KG1 (cell line): ENCODE results near the gene SYPL2.

ENCODE experiments used
- DNase-seq: peaks from one replicate; lab custom pipeline; 2025; lab: John Stamatoyannopoulos, UW

The SYPL2 gene

DNA sequence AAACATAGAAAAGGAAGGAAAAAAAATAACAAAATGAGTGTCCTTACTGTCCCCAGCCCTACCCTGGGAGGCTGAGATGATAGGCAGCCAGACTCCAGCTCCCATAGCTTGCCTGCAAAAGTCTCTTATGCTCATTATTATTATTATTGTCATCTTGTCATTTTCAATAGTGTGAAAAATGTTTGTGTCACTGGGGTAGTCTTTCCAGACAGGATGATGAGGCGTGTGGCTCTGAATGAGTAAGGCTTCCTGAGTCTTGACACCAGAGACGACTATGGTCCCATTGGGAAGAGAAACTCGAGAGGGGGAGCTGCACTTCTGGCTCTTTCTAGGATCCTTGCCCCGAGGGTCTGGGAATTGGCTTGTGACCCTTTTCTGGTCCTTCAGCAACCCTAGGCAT, 26.4 kb downstream of the SYPL2 start:
- DNase-seq = no peak

DNA sequence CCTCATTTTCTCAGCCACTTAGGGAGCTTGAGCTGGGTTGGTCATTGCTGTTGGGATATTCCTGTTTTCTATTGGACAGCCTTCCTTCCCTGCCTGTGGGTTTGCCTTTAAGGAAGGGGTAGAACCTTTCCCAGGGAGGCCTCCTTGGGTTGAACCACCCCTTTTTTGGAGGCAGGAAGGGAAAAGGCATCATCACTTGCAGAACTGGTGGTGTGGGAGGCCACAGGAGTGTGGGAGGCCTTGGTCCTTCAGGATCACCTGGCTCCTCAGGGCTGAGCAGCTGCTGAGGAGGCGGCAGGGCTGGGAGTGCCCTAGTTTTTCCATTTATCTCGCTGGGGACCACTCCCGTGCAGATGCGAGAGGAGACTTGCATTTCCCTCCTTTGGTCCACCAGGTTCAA, 26.9 kb downstream of the SYPL2 start:
- DNase-seq = no peak

DNA sequence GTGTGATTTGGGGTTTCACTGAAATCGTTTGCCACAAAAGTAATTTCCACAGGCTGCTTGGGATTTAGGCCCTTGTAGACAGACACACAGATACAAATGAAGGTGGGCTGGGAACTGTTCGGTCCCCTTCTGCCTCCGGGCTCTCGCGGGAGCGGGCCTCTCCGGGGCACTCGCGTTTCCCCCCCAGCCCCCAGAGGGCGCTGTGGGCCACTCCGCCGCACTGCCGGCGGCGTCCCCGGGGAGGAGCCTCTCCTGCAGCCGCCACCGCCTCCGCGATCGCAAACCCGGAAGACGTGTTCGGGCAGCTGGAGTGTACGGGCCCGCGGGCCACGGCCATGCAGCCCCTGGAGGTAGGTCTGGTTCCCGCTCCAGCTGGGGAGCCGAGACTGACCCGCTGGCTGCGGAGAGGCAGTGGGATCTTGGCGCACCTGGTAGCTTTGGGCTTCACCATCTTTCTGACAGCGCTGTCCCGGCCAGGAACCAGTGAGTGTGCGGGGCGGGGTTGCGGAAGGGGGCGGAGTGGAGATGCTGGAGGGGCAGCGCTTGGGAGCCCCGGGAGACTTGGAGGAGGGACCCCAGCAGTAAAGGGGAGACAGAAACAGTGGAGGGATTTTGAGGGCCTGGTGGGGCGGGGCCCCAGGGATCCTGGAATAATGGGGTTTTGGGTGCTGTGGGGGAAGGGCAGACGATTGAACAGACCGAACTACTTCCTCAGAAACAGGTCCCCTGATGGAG, 27.6 kb downstream of the SYPL2 start, which contains the start of gene CYB561D1:
TSS of gene CYB561D1 (plus strand) at position 290 of the 735 bp plus-strand sequence. CDS start at position 336, 46 bp downstream.
- DNase-seq = peak; percentile 76

DNA sequence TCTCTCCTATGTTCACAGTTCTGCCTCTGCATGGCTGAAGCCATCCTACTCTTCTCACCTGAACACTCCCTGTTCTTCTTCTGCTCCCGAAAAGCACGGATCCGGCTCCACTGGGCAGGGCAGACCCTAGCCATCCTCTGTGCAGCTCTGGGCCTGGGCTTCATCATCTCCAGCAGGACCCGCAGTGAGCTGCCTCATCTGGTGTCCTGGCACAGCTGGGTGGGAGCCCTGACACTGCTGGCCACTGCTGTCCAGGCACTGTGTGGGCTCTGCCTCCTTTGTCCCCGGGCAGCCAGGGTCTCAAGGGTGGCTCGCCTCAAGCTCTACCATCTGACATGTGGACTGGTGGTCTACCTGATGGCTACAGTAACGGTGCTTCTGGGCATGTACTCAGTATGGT, 29.4 kb downstream of the SYPL2 start:
- no peak for DNase-seq

DNA sequence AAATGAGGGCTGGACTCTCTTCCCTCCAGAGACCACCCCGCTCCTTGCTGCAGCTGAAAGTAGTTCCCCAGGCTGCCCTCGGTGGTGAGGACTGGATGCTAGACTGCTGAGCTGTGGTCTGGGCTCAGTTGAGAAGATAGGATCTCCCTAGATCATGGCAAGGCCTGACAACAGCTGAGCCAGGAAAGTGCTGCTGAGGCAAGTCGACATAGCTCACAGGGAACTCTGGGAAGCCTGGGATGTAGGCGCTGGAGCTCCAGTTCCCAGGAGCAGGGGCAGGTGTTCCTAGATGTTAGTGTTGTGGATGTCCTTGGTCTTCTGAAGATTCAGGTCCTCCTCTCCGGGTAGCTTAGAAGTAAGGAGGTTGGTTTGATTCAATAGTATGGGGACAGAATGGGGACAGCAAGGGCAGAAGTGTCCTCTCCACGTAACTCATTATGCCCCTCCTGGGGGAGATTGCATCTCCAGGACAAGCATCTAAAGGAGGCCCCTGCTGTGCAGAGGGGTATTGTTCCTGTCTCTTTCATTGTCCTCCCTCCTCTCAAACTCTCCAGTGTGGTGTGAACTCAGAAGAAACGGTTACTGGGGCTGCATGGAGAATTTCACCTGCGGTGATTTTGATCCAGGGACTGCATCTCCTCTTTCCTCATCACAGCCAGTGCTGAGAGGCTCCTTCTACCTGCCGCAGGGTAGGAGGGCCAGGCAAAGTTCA, 31.3 kb downstream of the SYPL2 start:
- DNase-seq = no peak

DNA sequence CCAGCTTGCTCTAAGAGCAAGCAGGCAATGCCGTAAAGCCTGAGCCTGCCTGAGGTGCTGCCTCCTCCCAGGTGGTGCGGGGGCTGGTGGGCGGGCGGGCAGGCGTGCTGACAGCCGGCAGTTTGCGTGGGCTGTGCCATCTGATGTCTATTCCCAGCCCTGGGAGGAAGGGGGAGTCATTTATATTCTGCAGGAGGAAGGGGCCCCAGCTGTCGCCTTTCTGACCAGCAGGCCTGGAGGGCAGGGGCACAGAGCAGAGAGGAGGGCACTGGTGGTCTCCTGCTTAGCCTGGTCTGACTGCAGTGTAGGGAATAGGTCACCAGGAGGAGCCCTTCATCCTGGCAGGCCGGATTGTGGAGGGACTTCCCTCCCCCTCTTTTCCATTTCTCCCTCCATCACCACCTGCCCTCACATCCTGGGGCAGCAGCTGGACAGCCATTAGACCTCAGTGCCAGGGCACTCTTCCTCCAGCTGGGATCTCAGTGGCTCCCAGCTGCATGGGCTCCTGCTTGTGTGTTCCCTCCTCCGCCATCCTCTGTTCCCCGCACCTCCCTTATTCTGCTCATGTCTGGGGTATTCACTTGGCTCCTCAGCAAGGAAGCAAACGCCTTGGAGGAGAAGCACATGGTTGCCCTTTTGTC, 31.9 kb downstream of the SYPL2 start:
- DNase-seq = no peak

DNA sequence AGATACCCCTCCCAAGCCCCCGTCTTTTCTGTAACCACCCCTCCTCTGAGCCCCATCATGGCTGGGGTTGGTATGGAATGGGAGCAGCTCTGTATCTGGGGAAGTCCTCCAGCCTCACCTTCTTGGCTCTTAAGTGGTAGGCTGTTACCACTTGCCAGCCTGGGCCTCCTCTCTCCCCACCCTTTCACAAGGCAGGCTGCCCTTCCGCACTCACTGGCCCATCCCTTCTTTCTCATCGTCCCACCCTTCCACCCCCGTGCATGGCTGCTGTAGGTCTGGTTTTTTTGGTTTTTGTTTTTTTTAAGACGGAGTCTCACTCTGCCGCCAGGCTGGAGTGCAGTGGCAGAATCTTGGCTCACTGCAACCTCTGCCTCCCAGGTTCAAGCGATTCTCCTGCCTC, 32.7 kb downstream of the SYPL2 start:
- no peak for DNase-seq

DNA sequence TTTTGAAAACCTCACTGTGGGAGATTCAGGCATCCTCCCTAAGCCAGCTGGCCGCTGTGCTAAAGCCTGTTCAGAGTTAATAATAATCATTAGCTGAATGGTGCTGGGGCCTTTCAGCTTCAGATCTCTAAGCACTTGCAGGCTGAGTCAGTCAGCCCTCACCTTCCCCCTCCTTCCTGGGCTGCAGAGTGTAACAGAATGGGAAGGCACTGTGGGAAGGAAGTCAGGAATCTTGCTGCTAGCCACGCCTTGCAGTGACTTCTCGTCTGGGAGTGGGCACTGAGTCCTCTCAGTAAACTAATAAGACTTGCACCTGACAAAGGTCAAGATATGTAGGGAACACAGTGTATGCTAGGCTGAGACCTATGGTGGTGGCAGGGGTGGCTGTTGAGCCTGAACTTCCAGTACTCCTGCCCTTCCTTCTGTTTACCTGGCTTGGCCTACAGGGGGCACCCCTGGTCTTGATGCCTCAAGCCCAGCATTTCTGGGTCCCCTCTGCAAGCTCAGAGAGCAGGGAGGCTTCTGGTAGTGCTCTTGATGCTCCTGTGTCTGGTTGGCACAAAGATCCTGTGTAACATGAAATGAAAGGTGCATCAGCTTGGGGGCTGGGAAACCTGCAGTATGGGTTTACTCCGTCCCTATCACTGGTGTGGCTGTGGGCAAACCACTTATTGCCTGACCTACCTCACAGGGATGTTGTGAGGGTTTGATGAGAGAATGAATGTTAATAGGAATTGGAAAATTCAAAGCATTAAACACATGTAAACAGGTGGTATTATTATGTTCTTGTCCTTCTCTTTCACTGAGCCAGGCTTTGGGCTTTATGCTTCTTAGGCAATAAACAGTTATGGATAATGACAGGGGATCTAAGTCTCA, 33.6 kb downstream of the SYPL2 start:
- peak; percentile 19 for DNase-seq

DNA sequence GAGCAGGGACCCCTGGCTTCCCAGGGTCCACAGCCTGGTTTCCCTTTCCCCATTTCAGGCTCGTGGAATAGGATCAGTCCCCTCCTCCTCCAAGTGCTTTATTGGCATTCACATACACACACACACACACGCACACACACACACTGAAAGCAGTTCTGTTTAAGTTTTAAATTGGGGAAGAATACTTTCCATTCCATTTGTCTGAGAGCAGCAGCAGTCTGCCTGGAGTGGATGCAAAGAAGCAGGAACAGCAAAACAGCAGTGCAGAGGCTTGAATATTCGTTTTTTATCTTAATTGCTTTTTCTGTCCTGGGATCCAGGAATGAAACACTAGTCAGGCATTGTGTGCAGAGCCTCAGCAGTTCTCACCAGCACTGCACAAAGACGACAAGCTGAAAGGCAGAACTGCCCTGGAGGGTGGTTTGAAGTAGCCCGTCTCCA, 34.6 kb downstream of the SYPL2 start:
- DNase-seq = no peak

DNA sequence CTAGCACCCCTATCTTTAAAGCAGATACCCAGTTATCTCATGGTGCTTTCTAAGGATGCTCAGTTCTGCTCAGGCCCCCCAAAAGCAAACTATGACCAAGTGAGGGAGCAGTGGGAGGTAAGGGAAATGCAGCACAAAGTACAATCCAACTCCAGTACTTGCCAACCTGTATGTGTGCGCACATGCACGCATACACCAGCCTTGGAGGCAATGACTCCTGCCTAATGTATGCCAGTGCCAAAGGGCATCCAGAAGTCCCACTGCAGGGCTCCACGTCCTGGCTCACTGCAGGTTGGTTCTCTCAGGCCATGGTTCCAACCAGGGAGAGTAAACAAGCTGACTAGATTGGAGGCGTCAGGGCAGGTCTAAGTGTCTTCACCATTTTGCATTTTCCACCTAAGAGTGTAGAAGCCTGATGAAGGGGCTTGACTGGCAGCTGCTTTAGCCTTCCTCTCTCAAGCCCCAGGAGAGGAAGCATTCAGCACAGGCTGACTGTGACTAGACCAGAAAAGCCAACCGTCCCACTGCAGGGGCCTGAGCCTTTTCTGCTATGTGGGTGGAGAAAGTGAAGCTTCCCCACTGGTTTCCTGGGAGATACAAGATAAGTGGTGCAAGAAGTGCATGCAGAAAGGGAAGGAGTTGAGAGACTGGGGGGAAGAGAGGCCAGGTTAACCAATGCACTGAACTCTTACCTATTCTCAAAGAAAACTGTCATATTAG, 35.5 kb downstream of the SYPL2 start:
- DNase-seq = peak; percentile 19

DNA sequence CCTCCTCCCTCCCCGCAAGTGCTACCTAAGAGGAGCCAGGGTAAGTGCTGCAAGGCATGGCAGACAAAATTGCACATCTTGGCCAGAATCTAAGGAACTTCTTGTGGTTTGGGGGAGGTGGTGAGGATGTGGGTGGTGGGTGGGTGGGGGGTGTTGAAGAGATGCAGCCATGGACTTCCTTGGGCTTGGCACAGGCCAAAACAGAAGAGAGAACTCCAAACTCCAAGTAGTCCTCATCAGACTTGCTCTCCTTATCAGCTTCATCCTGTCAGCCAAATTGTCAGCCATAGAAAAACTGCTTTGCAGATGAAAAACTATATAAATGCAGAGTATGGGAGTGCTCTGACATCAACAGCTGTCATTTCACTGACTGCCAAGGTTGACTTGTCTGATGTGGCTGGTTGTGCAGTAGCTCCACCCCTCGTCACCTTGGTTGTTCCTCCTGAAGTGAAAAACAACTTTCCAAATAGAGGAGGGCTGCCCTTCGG, 36.1 kb downstream of the SYPL2 start:
- DNase-seq = no peak

DNA sequence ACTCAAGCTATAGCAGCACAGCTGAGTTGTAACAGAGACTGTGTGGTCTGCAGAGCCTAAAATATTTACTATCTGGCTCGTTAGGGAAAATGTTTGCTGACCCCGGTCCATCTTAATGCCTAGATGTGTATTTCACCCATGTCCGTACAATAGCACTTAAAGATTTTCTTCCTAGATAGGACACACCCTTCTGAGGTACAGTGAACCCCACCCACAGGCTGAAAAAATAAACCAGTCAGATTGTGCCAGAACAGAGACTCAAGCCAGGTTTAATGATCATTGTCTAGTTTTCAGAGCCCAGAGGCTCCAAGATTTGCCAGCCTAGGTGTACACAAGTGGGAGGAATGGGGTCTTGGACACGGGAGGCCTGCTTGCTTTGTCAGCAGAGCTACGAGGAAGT, 37.6 kb downstream of the SYPL2 start:
- DNase-seq = no peak

DNA sequence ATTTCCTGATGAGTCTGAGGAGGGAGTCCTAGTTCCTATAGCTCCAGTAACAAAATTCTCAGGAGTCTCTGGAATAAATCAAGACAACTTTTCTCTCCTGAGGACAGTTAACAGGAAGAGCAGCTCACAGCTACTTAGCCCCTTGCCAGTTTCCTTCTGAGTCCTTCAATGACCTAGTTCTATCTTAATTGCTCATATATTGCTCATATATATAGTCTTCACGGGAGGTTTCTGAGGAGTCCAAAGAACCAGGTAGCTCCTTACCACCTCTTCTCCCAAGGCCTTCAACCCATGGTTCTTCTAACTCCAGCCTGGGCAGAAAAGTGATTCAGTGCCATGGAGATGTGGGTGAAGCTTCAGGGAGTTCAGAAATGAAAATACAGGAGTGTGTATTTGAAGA, 38.6 kb downstream of the SYPL2 start:
- DNase-seq = no peak

DNA sequence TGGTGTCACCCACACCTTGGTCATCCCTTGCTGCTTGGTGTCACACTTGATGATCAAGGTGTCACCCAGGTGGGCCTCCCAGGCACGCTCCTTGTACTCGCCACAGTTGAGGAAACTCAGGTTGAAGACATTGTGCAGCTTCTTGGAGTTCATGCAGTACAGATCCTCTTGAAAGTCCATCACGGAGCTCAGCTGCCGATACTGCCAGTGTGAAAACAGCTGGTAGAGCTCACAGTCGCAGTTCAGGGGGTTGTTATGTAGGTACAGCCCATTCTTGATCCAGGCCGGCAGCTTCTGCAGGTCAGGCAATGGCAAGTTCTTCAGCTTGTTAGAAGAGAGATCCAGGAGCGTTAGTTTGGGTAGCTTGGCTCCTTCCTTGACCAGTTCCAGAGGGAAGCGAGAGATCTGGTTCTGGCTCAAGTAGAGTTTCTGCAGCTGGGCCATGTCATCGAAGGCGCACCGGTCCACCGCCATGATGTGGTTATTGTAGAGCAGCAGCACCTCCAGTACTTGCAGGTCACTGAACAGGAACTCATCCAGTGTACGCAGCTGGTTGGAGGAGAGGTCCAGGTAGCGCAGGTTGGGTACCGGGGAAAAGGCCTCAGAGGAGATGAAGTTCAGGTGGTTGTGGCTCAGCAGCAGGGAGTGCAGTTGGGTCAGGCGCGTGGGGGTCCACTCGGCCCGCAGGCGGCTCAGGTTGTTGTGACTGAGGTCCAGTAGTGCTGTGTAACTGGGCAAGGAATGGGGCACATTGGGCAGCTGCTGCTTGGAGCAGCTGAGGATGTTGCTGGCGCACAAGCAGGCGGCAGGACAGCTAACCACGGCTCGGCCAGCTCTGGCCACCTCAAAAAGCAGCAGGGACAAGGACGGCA, 41.9 kb downstream of the SYPL2 start:
- no peak for DNase-seq

DNA sequence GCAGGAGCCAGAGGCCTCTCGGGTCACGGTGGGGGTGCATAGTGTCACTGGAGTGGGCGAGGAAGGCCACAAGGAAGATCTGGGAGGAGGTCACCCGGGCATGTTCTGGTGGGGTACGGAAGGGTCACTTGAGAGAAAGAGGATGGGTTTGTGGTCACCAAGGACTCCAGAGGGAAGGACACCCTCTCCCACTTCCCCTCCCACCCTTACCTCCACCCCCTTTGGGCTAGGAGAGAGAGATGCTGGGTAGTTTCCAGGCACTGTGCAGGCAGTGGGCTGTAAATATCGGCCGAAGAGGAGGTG, 42.5 kb downstream of the SYPL2 start:
- DNase-seq = no peak

DNA sequence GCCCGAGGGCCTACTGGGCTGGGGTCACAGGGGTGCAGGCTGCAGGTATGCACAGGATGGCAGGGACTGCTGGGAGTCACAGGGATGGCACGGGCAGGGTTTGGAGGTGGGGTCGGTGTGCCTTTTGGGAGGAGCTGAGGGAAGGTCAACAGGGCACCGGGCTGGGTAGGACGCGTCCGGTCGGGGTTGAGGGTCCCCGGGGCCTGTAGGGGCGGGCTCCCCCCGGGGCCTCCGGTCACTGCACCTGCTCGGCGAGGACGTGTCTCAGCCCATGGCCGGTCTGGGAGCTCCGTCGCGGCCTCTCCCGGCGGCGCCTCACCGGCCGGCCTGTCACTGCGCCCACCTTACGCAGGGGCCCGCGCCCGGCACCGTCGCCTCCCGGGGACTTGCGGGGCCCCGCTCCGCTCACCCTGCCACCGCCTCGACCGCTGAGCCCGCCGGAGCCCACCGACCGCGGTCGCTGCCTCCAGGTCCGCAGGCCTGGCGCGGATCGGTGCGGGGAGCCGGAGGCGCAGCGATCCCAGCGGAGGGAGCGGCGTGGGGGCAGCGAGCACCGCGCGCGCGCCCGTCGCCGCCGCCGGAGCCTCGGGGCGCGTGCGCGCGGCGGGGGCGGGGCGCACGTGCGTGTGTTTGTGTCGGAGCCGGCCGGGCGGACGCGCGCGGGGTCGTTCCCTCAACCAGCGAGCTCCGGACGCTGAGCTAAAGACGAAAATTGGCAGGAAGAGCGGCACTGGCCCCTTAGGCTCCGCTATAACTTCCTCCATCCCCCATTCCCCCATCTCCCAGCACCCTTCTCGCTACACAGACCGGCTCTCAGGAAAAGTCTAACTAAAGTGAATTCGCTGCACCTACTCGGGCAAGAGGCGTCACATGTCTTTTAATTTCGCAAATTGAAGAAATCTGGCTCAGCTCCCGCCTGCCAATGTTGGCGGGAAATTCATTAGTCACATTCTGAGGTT, 43.1 kb downstream of the SYPL2 start, which contains the start of gene AMIGO1:
TSS of gene AMIGO1 (minus strand) at position 552 of the 959 bp plus-strand sequence. CDS start 815 bp downstream, outside the sequence.
- peak; percentile 28 for DNase-seq

DNA sequence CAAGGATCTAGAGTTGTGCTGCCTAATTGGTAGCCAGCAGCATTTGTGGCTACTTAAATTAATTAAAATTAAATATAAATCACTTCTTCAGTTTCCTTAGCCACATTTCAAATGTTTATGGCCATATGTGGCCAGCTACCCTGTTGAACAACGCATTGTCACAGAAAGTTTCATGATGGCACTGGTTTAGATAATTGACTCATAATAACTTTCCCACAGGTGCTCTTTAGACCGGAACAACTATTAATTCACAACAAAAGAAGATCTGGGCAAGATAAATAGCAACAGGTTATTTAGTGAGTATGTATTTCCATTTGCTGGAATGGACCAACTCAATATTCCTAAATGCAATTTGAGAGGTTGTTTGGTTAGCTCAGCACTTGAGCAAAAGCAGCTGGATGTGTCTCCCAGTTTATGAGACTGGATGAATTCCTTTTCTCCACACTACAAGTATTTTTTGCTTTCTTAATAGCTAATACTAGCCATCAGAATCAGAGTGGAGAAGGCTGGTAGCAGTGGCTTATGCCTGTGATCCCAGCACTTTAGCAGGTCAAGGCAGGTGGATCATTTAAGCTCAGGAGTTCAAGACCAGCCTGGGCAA, 46.9 kb downstream of the SYPL2 start:
- no peak for DNase-seq

DNA sequence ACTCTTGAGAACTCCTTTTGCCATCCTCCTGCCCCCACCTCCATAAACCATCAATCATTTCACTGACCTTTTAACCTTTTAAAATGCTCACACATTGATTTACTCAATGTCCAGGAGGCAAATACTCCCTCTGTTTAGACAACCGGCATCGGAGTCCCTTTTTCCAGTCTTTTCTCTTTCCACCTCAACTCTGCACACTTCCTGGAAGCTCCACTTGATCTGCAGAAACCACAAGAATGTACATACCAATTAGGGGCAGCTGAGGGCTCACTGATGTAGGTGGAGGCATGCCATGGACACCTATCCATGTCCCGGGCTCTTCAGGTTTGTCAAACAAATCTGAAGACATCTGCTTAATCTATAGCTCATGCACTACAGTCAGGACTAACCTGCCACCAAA, 48.5 kb downstream of the SYPL2 start:
- DNase-seq = no peak

DNA sequence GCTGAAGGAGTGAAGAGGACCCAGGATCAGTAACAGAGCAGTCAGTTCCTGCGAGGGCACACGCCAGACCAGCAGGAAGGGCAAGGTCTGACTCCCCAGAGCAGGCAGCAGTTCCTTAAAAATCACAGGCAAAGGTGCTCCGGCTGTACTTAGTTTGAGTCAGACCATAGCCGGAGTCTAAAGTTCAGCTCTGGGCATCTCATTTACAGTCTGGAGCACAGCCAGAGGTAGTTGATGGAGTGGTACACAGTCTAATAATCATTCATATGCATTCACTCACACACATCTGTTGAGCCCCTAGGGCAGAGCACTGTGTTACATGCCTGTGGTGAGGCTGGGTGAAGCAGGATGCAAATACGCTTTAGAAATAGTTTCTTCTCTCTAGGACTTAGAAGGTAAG, 50.5 kb downstream of the SYPL2 start:
- DNase-seq = no peak
